Keratinocyte (primary cell): ENCODE data around the gene TXNRD1.

ENCODE experiments used
- CTCF ChIP-seq, 3 experiments: IDR thresholded peaks in 1 of 3; conservative IDR thresholded peaks in 1 of 3; optimal IDR thresholded peaks in 1 of 3; 2 replicates in 2 of 3; 3 replicates in 1 of 3; pipeline versions ENCODE3 to v1.5.1; 2011; ENCODE audit warnings: low read length in 3 of 3, mild to moderate bottlenecking in 3 of 3, moderate library complexity in 2 of 3, control low read depth in 1 of 3, inconsistent platforms in 1 of 3; ENCODE audit not compliant: insufficient read depth in 2 of 3; ENCODE audit errors: extremely low read depth in 1 of 3
- EZH2 ChIP-seq: IDR thresholded peaks from one replicate; pipeline ENCODE4 v1.6.1; 2012; ENCODE audit warnings: inconsistent platforms, mild to moderate bottlenecking, low read length, moderate library complexity

GRCh38 chr12:104220931-104221330 is 5.4 kb downstream of the TXNRD1 start:
- TF ChIP-seq CTCF (optimal IDR thresholded peaks at IDR 0.05 in 1 of 3, IDR thresholded peaks at IDR 0.05 in 1 of 3, conservative IDR thresholded peaks at IDR 0.05 in 1 of 3; ENCODE audit: extremely low read depth in 1 of 3, insufficient read depth in 2 of 3, low read length in 3 of 3), result no peak
- TF ChIP-seq EZH2, result no peak
